NCI-H146 treated with DMSO at 0.1 percent for 48 hours (cell line): ENCODE results near the gene NHS.
A peak's percentile ranks its signal among the peaks of the same experiment; 100 is the strongest.
"Not testable (repeated sequence)": the region's sequence is repeated elsewhere in the genome, so short reads cannot be mapped to it uniquely, and the experiment has no call there.

ENCODE experiments used
- DNase-seq: peaks from one replicate; lab custom pipeline; 2025; ENCODE audit not compliant: unreplicated experiment; lab: John Stamatoyannopoulos, UW

Gene NHS

GRCh38 chrX:17446269-17446668 is 71.3 kb downstream of the NHS start:
- DNase-seq = not testable (repeated sequence)

GRCh38 chrX:17448188-17448587 is 73.2 kb downstream of the NHS start:
- DNase-seq = no peak

- DNase-seq = no peak
Measured at GRCh38 chrX:17449866-17450265, 74.9 kb downstream of the NHS start.

GRCh38 chrX:17453788-17454187 is 78.8 kb downstream of the NHS start:
- no peak for DNase-seq

GRCh38 chrX:17456526-17456925 is 81.5 kb downstream of the NHS start:
- DNase-seq = peak; percentile 5

GRCh38 chrX:17459008-17459611 is 84.1 kb downstream of the NHS start:
- no peak for DNase-seq

GRCh38 chrX:17459661-17460060 is 84.7 kb downstream of the NHS start:
- no peak for DNase-seq

- DNase-seq = no peak
Measured at GRCh38 chrX:17462881-17463280, 87.9 kb downstream of the NHS start.

- no peak for DNase-seq
Measured at GRCh38 chrX:17464194-17464593, 89.2 kb downstream of the NHS start.

- no peak for DNase-seq
Measured at GRCh38 chrX:17465201-17465600, 90.2 kb downstream of the NHS start.

GRCh38 chrX:17465802-17466201 is 90.8 kb downstream of the NHS start:
- no peak for DNase-seq

GRCh38 chrX:17470136-17470535 is 95.1 kb downstream of the NHS start:
- DNase-seq = no peak

GRCh38 chrX:17471121-17471520 is 96.1 kb downstream of the NHS start:
- no peak for DNase-seq

GRCh38 chrX:17471861-17472260 is 96.9 kb downstream of the NHS start:
- no peak for DNase-seq

- no peak for DNase-seq
Measured at GRCh38 chrX:17472424-17472823, 97.4 kb downstream of the NHS start.

- no peak for DNase-seq
Measured at GRCh38 chrX:17473021-17473420, 98.0 kb downstream of the NHS start.

GRCh38 chrX:17474892-17475291 is 99.9 kb downstream of the NHS start:
- DNase-seq = no peak

GRCh38 chrX:17475449-17476217 is 100.6 kb downstream of the NHS start:
- DNase-seq = no peak

- no peak for DNase-seq
Measured at GRCh38 chrX:17476411-17476810, 101.4 kb downstream of the NHS start.

- DNase-seq = no peak
Measured at GRCh38 chrX:17481086-17481485, 106.1 kb downstream of the NHS start.

GRCh38 chrX:17484592-17484991 is 109.6 kb downstream of the NHS start:
- DNase-seq = no peak

GRCh38 chrX:17485391-17485790 is 110.4 kb downstream of the NHS start:
- DNase-seq = no peak

GRCh38 chrX:17488036-17488435 is 113.0 kb downstream of the NHS start:
- no peak for DNase-seq
